ENCODE measurements around the gene ITGB3. TPM values are rescaled to one million over a fixed set of nuclear protein-coding genes. Genes with fewer than 3 reads are reported as not detected.

The ITGB3 gene
- total and polyA plus RNA-seq, 9 donors: 1.7 to 9.4 (median 2.9) TPM

DNA sequence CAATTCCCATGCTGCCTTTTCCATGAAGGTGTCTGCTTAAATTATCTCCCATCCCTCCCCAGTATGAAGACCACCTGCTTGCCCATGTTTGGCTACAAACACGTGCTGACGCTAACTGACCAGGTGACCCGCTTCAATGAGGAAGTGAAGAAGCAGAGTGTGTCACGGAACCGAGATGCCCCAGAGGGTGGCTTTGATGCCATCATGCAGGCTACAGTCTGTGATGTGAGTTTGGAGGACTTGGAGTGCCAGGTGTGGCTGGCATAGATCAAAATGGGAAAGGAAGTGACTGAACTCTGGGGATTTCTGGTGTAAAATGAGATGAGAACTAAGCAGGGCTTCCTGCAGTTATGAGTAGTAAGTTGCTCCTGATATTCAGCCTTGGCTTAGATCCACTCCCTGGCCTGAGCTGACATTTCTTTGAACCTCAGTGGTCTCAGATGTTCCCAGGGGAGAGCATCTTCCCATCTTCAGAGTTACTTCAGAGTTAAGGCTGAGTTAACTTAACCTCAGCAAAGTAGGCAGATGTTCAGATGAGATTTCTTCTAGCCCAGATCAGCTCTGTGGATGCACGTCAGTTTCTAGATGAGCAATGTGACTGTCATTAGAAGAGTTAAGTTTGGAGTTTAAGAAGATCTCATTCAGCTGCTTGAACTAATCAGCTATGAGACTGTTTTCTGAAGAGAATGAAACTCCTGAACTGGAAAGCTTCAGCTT, 32.7 kb downstream of the ITGB3 start:
- WGBS, 3 donors: 79 to 87% (median 86%) methylated on average over 6 of the region's 6 CpGs
- H3K27me3 ChIP-seq: no peaks in the 10 kb centered on the region

GRCh38 chr17:47287068-47287467, 33.4 kb downstream of the ITGB3 start:
- Histone ChIP-seq H3K4me3 (no peak overlapping the region), H3K9me3 (no peaks in the 10 kb centered on the region), H3K4me1 (ENCODE audit: insufficient read depth) (peaks cover 2% of the 10 kb centered on the region), H3K27me3 (no peaks in the 10 kb centered on the region), H3K27ac (no peak overlapping the region), H3K36me3 (no peaks in the 10 kb centered on the region)
- 77 to 95% (median 79%) methylated on average over 4 of the region's 4 CpGs for WGBS, 3 donors
- DNase-seq: no peak
- intact Hi-C loops (cut with DNase I): no loop called here
- TF ChIP-seq CTCF (IDR thresholded peaks at IDR 0.05): no peak
- no peak for TF ChIP-seq POLR2A (IDR thresholded peaks at IDR 0.05)
- no peak for TF ChIP-seq EP300 (IDR thresholded peaks at IDR 0.05)

More for the DNA sequence above, 32.7 kb downstream of the ITGB3 start:
- TF ChIP-seq POLR2A (IDR thresholded peaks at IDR 0.05): no peak
- no peak for TF ChIP-seq CTCF (IDR thresholded peaks at IDR 0.05)
- no peak for TF ChIP-seq EP300 (IDR thresholded peaks at IDR 0.05)
- Histone ChIP-seq H3K27ac (no peak overlapping the region), H3K36me3 (no peaks in the 10 kb centered on the region), H3K4me1 (ENCODE audit: insufficient read depth) (peaks cover 2% of the 10 kb centered on the region), H3K4me3 (no peak overlapping the region), H3K9me3 (no peaks in the 10 kb centered on the region)
- no peak for DNase-seq
- intact Hi-C loops (cut with DNase I): no loop called here

GRCh38 chr17:47287639-47288038, 34.0 kb downstream of the ITGB3 start:
- H3K27me3 ChIP-seq: no peaks in the 10 kb centered on the region
- no peaks in the 10 kb centered on the region for H3K36me3 ChIP-seq
- intact Hi-C loops (cut with DNase I): no loop called here
- WGBS, 3 donors: 64 to 88% (median 81%) methylated on average over 2 of the region's 2 CpGs
- no peaks in the 10 kb centered on the region for H3K9me3 ChIP-seq
- H3K27ac ChIP-seq: no peak overlapping the region
- peaks cover 2% of the 10 kb centered on the region for H3K4me1 ChIP-seq (ENCODE audit: insufficient read depth)
- H3K4me3 ChIP-seq: no peak overlapping the region
- TF ChIP-seq EP300 (IDR thresholded peaks at IDR 0.05) (no peak), POLR2A (IDR thresholded peaks at IDR 0.05) (no peak), CTCF (IDR thresholded peaks at IDR 0.05) (no peak)
- no peak for DNase-seq

GRCh38 chr17:47288531-47289116, 35.0 kb downstream of the ITGB3 start:
- Histone ChIP-seq H3K27me3 (no peaks in the 10 kb centered on the region), H3K4me1 (ENCODE audit: insufficient read depth) (peaks cover 2% of the 10 kb centered on the region), H3K4me3 (no peak overlapping the region), H3K9me3 (no peaks in the 10 kb centered on the region), H3K36me3 (no peaks in the 10 kb centered on the region), H3K27ac (no peak overlapping the region)
- intact Hi-C loops (cut with DNase I): no loop called here
- TF ChIP-seq CTCF (IDR thresholded peaks at IDR 0.05) (no peak), POLR2A (IDR thresholded peaks at IDR 0.05) (no peak), EP300 (IDR thresholded peaks at IDR 0.05) (no peak)
- WGBS, 3 donors: 68 to 76% (median 71%) methylated on average over 6 of the region's 6 CpGs
- no peak for DNase-seq

Data from ovary (tissue), 9 donors.